Measurements from ENCODE around the gene MRPL23. TPM values are rescaled to one million over a fixed set of nuclear protein-coding genes. Genes with fewer than 3 reads are reported as not detected.

Gene MRPL23
- total RNA-seq, 2 donors from 2014 or later = 128 to 210 TPM

DNA sequence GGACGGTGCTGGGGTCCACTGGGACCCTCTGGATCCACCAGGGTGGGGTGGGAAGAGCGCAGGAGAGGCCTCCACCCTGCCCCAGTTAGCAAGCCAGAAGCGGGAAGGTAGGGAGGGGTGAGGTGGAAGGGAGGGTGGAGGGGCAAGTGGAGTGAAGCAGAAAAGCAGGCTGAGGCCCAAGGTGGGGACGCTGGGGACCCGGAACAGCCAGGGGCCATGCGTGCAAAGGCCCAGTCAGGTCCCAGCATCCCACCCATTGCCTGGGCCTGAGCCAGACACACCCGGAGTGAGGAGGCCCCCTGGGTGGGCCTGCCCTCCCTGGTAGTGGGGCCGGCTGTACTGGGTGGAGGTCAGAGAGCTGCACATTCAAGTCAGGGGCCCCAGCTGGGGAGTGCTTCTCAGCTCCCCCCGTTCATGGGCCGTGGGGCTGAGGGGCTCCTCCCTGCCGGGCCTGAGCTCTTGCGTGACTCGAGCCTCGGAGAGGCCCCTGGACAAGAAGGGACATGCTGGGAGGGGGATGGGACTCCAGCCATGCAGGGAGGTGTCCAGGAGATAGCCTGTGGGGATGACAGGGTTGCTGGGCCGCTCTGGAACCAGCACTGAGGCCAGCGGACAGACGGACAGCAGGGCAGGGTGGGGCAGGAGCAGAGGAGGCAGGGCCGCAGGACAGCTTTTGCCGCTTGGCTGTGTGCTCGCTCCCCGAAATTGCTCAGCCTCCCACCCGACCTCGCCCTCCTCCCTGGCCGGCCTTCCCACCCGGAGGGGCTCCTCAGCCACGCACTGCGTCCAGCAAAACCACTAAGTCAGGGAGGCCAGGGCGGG lies 19.9 kb upstream of the MRPL23 start:
- Histone ChIP-seq H3K9me3 (no peaks in the 10 kb centered on the region), H3K4me1 (peaks cover 0 to 25% of the 10 kb centered on the region in 2 donors), H3K27ac (peak overlapping the region; percentile 51 to 57), H3K36me3 (no peaks in the 10 kb centered on the region), H3K4me3 (no peak overlapping the region), H3K27me3 (no peaks in the 10 kb centered on the region)
- TF ChIP-seq, protein P1, sequence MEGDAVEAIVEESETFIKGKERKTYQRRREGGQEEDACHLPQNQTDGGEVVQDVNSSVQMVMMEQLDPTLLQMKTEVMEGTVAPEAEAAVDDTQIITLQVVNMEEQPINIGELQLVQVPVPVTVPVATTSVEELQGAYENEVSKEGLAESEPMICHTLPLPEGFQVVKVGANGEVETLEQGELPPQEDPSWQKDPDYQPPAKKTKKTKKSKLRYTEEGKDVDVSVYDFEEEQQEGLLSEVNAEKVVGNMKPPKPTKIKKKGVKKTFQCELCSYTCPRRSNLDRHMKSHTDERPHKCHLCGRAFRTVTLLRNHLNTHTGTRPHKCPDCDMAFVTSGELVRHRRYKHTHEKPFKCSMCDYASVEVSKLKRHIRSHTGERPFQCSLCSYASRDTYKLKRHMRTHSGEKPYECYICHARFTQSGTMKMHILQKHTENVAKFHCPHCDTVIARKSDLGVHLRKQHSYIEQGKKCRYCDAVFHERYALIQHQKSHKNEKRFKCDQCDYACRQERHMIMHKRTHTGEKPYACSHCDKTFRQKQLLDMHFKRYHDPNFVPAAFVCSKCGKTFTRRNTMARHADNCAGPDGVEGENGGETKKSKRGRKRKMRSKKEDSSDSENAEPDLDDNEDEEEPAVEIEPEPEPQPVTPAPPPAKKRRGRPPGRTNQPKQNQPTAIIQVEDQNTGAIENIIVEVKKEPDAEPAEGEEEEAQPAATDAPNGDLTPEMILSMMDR (IDR thresholded peaks at IDR 0.05) = no peak
- no peak for DNase-seq (ENCODE audit: low spot score)

DNA sequence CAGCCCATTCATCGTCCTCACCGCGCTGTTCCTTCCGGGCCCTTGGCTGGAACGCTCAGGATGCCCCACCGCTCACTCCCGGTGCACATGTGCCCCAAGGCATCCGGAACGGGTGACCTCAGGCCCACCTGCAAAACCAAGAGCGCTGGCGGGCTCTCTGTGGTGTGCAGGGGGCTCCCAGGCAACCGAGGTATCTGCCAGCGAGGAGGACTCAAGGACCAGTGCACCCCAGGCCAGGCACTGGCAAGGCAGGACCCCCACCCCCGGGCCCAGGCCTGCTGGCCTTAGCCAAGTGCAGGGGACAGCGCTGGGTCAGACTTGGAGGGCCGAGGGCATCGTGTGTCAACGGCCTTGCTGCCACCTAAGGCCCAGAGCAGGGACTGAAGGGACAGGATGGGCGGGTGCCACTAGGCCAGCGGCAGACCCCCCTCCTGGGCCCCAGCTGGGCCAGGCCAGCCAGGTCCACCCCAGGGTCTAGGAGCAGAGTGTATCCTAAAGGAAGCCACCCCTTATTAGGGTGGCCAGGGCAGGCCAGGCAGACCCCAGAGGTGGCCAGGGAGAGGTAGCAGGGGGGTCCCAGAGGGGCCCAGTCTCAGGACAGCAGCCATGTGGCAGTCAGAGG lies 19.2 kb upstream of the MRPL23 start:
- Histone ChIP-seq H3K27ac (peak overlapping the region; percentile 51 to 57), H3K4me1 (peaks cover 0 to 18% of the 10 kb centered on the region in 2 donors), H3K9me3 (no peaks in the 10 kb centered on the region), H3K27me3 (no peaks in the 10 kb centered on the region), H3K36me3 (no peaks in the 10 kb centered on the region), H3K4me3 (no peak overlapping the region)
- no peak for DNase-seq (ENCODE audit: low spot score)
- TF ChIP-seq, protein P1 (IDR thresholded peaks at IDR 0.05) = no peak

DNA sequence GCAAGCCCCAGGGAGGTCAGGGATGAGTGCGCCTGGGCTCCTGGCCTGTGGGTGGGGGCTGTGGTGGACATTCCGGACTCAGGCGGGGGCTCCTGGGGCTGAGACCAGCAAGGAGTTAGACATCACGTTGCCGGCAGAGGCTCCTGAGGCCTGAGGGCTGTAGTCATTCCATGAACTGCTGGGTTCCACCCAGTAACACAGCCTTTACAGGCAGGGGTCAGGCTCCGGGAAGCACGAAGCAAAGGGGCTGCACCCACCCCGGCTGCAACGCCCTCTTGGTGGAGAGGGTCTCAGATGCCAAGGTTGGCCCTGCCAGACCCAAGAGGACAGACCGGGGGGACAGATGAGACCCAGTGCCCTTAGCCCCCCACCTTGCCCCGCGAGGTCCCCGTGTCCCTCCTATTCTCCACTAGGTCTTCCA lies 18.7 kb upstream of the MRPL23 start:
- peak overlapping the region in 1 of 2 donors; percentile 19 for H3K27ac ChIP-seq
- no peaks in the 10 kb centered on the region for H3K9me3 ChIP-seq
- H3K27me3 ChIP-seq = no peaks in the 10 kb centered on the region
- no peaks in the 10 kb centered on the region for H3K36me3 ChIP-seq
- DNase-seq (ENCODE audit: low spot score) = no peak
- no peak overlapping the region for H3K4me3 ChIP-seq
- TF ChIP-seq, protein P1 (IDR thresholded peaks at IDR 0.05) = no peak
- peaks cover 0 to 18% of the 10 kb centered on the region in 2 donors for H3K4me1 ChIP-seq

DNA sequence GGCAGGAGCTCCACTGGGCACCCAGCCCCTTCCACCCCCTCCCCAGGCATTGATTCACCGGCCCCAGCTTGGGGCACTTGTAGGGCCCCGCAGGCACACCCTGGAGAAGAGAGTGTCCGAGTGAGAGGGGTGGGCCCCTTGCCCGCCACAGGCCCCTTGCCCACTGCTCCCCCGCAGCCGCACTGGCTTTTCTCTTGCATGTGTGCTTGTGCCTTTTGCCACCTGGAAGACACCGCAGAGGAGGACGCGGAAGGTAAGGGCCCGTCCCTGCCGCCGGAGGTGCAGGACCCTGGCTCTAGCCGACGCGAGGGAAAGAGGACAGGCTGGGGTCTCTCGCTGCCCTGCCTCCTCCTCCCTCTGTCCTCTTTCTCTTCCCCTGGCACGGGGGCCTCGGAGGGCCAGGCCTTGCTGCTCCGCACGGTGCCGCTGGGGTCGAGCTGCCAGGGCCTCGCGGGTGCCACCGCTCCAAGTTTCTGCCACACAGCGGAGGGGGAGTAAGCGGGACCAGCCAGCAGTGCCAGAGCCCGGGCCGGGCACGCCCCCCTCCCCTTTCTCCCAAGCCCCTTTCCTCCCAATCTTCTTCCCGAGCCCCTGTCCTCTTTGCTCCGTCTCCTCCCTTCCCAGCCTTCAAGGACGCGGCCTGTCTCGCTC lies 18.1 kb upstream of the MRPL23 start:
- Histone ChIP-seq H3K27ac (no peak overlapping the region), H3K9me3 (no peaks in the 10 kb centered on the region), H3K27me3 (no peaks in the 10 kb centered on the region), H3K36me3 (no peaks in the 10 kb centered on the region), H3K4me1 (peaks cover 0 to 18% of the 10 kb centered on the region in 2 donors), H3K4me3 (no peak overlapping the region)
- DNase-seq (ENCODE audit: low spot score) = no peak
- TF ChIP-seq, protein P1 (IDR thresholded peaks at IDR 0.05) = no peak

DNA sequence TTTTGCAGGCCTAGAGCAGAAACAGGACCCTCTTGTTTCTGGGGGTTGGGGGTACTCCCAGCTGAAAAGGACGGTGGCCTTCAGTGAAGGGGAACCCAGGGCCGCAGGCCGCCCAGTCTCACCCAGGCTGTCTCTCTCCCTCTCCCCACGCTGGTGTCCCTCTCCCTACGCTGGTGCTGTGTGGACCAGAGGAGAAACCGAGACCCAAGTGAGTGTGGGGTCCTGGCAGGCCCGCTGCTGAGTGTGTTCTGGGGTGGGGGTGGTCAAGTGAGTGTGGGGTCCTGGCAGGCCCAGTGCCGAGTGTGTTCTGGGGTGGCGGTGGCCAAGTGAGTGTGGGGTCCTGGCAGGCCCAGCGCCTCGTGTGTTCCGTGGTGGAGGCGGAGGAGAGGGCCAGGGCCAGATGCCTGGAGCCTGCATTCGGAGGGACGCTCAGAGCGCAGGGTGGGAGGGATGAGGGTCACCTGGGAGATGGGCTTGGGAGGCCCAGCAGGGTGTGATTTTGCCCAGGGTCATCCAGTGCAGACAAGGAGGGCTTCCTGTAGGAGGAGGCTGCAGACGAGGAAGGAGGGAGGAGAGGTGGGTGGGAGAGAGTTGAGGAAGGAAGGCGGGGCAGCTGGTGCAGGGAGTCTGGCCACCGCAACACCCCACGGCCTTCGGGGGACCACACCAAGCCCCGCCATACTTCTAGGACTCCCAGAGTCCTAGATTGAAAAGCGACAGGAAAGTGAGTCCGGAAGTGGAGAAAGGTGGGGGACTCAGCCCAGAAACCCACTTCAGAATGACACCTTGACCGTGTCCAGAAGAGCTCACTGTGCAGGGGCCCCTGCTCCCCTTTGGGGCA lies 17.3 kb upstream of the MRPL23 start:
- TF ChIP-seq, protein P1 (IDR thresholded peaks at IDR 0.05) = no peak
- no peaks in the 10 kb centered on the region for H3K27me3 ChIP-seq
- no peak overlapping the region for H3K27ac ChIP-seq
- H3K9me3 ChIP-seq = no peaks in the 10 kb centered on the region
- no peak for DNase-seq (ENCODE audit: low spot score)
- H3K36me3 ChIP-seq = no peaks in the 10 kb centered on the region
- no peak overlapping the region for H3K4me3 ChIP-seq
- H3K4me1 ChIP-seq = peaks cover 0 to 18% of the 10 kb centered on the region in 2 donors

Data from right atrium auricular region (tissue), 2 donors.